Colonic mucosa (tissue), 4 donors: Measurements from ENCODE around the gene CORO2A. TPM values are rescaled to one million over a fixed set of nuclear protein-coding genes. Genes with fewer than 3 reads are reported as not detected.
A peak's percentile ranks its signal among the peaks of the same experiment; 100 is the strongest.

Source experiments
- DNase-seq: peaks from one replicate; pipeline ENCODE4 v3.0.0-alpha.2; 2020
- H3K27ac ChIP-seq: fragments of 200-600 bp; one replicate; pipeline ENCODE4 v1.8.0; 2021
- H3K27me3 ChIP-seq: fragments of 200-600 bp; one replicate; pipeline ENCODE4 v1.8.0; 2021
- H3K36me3 ChIP-seq: fragments of 200-600 bp; one replicate; pipeline ENCODE4 v1.8.0; 2021
- H3K4me1 ChIP-seq: fragments of 200-600 bp; one replicate; pipeline ENCODE4 v1.8.0; 2021; ENCODE audit warnings: mild to moderate bottlenecking
- H3K4me3 ChIP-seq: fragments of 200-600 bp; one replicate; pipeline ENCODE4 v1.8.0; 2021
- H3K9ac ChIP-seq, 2 donors: one replicate each; pipeline ENCODE4 v1.7.0; 2013; ENCODE audit warnings: control low read depth in 2 of 2, low read depth in 2 of 2, low read length in 2 of 2
- H3K9me3 ChIP-seq: fragments of 200-600 bp; one replicate; pipeline ENCODE4 v1.8.0; 2021
- CTCF ChIP-seq: fragments of 200-600 bp; IDR thresholded peaks from one replicate; pipeline ENCODE4 v1.8.0; 2022; ENCODE audit warnings: antibody characterized with exemption, mild to moderate bottlenecking
- intact Hi-C: fragments of 100-400 bp; cut with DNase I; formaldehyde crosslinking; loops from one replicate; pipeline ENCODE4 v1.14.1; 2022
- total RNA-seq, 2 donors: library from RNA; stranded (reverse); fragmentation: NEBNext Ultra II Directional in 1 of 2; extraction: Animal tissue kit (Norgen Biotek cat#: 25700) in 1 of 2; gene quantifications; one replicate each; pipeline ENCODE4 v1.2.1, GENCODE V29; 2021
- donor health status: healthy.
- donor health status: DM: no; HTN: no; CAD: no.
- donor health status: DM: no; HTN: no; CAD: no.

The CORO2A gene
- 10 to 100 TPM; 53.8 to 68.1 TPM for total RNA-seq

- no peaks in the 10 kb centered on the region for H3K27me3 ChIP-seq
- TF ChIP-seq CTCF: no peak
Measured at GRCh38 chr9:98192503-98193335, at the start of gene CORO2A. Gene CORO2A, minus strand, starts transcription at chr9:98192637. Its CDS starts 34,977 bp downstream, at chr9:98157660.

GRCh38 chr9:98241357-98242300, 49.2 kb upstream of the CORO2A start:
- no peak for TF ChIP-seq CTCF
- H3K4me1 ChIP-seq: peaks cover 4% of the 10 kb centered on the region
- H3K27ac ChIP-seq: no peak overlapping the region
- H3K9me3 ChIP-seq: no peaks in the 10 kb centered on the region
- no peak overlapping the region for H3K4me3 ChIP-seq
- DNase-seq: no peak
- no peak overlapping the region for H3K9ac ChIP-seq
- intact Hi-C loops: no loop called here
- H3K36me3 ChIP-seq: no peaks in the 10 kb centered on the region
- no peaks in the 10 kb centered on the region for H3K27me3 ChIP-seq

More at GRCh38 chr9:98192503-98193335, at the start of gene CORO2A:
- H3K36me3 ChIP-seq: no peaks in the 10 kb centered on the region
- peak; percentile 82 for DNase-seq
- intact Hi-C loops: no loop called here
- H3K4me3 ChIP-seq: peak within 1 kb of the TSS; percentile 84
- H3K27ac ChIP-seq: peak within 1 kb of the TSS; percentile 93
- H3K9ac ChIP-seq: peak within 1 kb of the TSS; percentile 84 to 92
- no peaks in the 10 kb centered on the region for H3K9me3 ChIP-seq
- H3K4me1 ChIP-seq: peaks cover 13% of the 10 kb centered on the region

DNA sequence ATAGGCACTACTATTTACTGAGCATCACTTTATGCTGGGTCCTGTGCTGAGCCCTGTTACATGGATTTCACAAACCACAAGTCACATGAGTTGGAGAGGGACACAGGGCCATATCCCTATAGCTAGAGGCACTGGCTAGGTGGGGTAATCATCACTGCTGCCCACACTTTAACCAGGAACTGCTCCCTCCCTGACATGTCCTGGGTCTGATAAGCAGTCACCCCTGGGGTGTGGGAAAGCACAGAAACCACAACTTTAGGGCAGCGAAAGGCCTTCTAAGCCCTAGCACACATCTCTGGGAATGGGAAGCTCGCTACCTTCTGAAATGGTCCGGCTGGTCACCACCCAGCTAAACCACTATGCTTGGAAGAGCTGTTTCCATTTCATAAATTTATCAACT, 48.0 kb upstream of the CORO2A start:
- H3K4me3 ChIP-seq: no peak overlapping the region
- no peaks in the 10 kb centered on the region for H3K9me3 ChIP-seq
- intact Hi-C loops: no loop called here
- no peaks in the 10 kb centered on the region for H3K27me3 ChIP-seq
- H3K4me1 ChIP-seq: peaks cover 4% of the 10 kb centered on the region
- no peak for DNase-seq
- no peak overlapping the region for H3K9ac ChIP-seq
- TF ChIP-seq CTCF: no peak
- no peak overlapping the region for H3K27ac ChIP-seq
- no peaks in the 10 kb centered on the region for H3K36me3 ChIP-seq

- intact Hi-C loops: no loop called here
- Histone ChIP-seq H3K4me1 (no peaks in the 10 kb centered on the region), H3K4me3 (no peak overlapping the region), H3K9me3 (no peaks in the 10 kb centered on the region), H3K27me3 (no peaks in the 10 kb centered on the region), H3K9ac (no peak overlapping the region), H3K27ac (peak overlapping the region; percentile 4), H3K36me3 (peaks cover 6% of the 10 kb centered on the region)
- TF ChIP-seq CTCF: no peak
- no peak for DNase-seq
Measured at GRCh38 chr9:98236901-98237487, 44.6 kb upstream of the CORO2A start.

DNA sequence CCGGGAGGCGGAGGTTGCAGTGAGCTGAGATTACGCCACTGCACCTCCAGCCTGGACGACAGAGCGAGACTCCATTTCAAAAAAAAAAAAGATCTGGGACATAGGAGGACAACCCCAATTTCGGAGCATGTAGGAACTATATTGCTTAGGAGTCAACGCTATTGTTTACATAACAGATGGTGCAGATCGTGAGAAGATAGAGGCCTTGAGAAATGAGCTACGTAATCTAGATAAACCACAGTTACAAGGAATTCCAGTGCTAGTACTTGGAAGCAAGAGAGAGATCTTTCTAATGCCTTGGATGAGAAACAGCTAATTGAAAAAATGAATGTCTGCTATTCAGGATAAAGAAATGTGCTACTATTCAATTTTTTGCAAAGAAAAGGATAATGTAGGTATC, 42.7 kb upstream of the CORO2A start:
- intact Hi-C loops: no loop called here
- Histone ChIP-seq H3K27ac (no peak overlapping the region), H3K9ac (no peak overlapping the region), H3K4me1 (peaks cover 4% of the 10 kb centered on the region), H3K36me3 (peaks cover 6% of the 10 kb centered on the region), H3K27me3 (no peaks in the 10 kb centered on the region), H3K9me3 (no peaks in the 10 kb centered on the region), H3K4me3 (no peak overlapping the region)
- DNase-seq: no peak
- no peak for TF ChIP-seq CTCF
